ENCODE measurements around the gene TUBB4B.

GRCh38 chr9:137263506-137263905 lies 22.4 kb downstream of the TUBB4B start:
- TF ChIP-seq CTCF (IDR thresholded peaks at IDR 0.05) (no peak), POLR2A (IDR thresholded peaks at IDR 0.05) (no peak), POLR2AphosphoS5 (IDR thresholded peaks at IDR 0.05) (no peak), EP300 (IDR thresholded peaks at IDR 0.05; ENCODE audit: low read depth) (no peak)
